ENCODE measurements around the gene PCCA. TPM values are rescaled to one million over a fixed set of nuclear protein-coding genes. Genes with fewer than 3 reads are reported as not detected.
"Not testable (repeated sequence)": the region's sequence is repeated elsewhere in the genome, so short reads cannot be mapped to it uniquely, and the experiment has no call there.

Gene PCCA
- total RNA-seq, 1 donor from 2014 or later: 15.7 TPM

DNA sequence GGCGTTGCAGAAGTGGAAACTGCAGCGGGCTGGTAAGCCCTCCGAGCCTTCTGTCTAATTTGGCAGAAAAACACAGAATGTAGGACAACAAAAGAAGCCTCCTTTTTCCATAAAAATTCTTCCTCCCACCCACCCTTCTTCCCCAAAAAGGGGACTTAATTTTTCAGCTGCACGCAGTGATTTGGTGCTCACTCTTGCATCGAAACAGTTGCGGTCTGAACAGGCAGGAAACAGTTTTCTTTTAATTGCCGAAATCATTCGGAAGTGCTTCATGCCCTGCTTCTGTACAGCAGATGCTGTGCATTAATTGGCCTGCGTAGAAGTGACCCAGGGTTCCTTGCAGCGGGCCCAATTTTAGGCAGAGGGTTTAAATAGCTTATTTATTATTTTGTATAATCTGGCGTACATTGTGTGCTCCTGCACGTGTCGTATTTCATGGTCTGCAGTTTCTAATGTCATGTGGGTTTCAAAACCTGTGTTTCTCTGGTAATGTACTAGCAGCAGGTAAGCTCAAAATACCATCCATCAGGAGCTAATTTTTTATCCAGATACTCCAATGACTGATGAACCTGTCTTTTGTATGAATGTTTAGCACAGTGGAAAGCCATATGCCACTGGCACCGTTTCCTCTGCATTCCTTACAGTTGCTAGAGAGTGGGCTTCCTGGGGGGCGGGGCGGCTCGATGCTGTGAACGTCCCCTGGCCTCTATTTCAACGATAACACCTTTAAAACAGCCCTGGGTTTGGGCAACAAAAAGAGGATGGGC lies 433.1 kb downstream of the PCCA start:
- intact Hi-C loops (cut with micrococcal nuclease): no loop called here

DNA sequence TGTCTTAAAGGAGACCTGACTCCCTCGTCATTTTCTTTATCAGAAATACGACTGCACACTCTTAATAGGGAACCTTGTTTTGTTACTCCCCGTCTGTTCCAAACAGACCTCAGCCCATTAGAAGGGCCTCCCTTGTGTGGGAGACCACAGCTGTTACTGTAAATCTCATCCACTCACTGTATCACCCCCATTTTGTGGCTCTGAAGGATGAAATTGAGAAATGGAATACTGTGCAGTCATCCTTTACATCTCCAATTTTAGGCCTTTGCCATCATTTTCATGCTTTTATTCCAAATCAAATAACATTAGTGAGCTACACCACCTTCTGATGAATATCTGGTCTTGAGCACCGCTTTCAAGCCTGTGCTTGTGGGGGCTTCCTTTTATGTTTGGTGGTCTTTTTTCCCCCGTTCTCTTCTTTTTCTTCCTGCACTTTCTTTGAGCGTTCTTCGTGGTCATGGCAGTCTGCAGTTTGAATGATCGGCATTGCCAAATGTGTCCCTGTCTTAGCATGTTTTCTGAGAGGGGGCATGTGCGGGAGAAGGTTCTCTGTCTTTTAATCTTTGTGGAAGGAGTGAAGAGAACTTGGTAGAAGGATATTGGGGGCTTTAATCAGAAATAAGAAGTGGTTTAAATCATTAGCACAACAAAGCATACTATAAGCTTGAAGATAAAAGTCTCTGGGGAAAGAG lies 433.9 kb downstream of the PCCA start:
- intact Hi-C loops (cut with micrococcal nuclease): no loop called here

DNA sequence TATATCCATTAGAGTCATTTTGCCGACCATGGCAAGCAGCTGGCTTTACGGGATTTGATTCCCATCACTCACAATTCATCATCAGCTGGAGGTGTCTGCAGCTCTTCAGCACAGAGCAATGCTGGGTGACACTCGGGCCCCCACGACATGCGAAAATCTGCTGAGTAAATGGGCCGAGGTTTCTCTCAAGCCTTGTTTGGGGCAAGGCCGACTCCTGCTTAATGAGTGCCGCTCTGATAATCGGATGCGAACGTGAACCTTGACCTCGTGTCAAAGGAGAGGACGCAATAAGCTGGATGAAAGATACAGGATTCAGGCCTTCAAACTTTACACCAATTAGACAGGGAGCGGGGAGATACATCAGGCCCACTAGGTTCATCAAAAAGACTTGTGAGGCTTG lies 434.5 kb downstream of the PCCA start:
- intact Hi-C loops (cut with micrococcal nuclease): no loop called here

DNA sequence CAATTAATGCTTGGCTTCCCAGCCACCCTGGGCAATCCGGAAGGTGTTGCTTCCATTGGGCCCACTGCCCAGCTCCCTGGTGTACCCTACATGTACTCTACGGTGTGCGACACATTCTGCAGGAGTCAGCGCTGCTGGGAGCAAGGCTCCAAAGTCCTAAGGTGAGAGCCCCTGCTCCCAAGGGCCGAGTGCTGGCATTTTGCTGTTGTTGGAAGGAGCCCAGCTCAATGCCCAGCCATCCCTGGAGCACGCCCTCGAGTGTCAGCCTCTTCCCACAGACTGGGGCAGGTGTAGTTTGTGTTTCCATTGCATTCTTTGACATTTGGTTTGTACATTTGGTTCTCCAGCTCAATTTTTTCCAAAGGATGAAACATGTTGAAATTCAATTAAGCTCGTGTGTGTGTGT lies 435.1 kb downstream of the PCCA start:
- intact Hi-C loops (cut with micrococcal nuclease): no loop called here

DNA sequence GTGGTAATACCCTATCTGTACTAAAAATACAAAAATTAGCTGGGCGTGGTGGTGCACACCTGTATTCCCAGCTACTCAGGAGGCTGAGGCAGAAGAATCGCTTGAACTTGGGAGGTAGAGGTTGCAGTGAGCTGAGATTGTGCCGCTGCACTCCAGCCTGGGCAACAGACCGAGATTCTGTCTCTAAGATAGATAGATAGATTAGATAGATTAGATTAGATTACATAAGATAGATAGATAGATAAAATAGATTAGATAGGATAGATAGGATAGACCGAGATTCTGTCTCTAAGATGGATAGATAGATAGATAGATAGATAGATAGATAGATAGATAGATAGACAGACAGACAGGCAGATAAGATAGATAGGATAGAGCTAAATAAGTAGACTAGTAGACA lies 435.8 kb downstream of the PCCA start:
- intact Hi-C loops (cut with micrococcal nuclease): not testable (repeated sequence)

DNA sequence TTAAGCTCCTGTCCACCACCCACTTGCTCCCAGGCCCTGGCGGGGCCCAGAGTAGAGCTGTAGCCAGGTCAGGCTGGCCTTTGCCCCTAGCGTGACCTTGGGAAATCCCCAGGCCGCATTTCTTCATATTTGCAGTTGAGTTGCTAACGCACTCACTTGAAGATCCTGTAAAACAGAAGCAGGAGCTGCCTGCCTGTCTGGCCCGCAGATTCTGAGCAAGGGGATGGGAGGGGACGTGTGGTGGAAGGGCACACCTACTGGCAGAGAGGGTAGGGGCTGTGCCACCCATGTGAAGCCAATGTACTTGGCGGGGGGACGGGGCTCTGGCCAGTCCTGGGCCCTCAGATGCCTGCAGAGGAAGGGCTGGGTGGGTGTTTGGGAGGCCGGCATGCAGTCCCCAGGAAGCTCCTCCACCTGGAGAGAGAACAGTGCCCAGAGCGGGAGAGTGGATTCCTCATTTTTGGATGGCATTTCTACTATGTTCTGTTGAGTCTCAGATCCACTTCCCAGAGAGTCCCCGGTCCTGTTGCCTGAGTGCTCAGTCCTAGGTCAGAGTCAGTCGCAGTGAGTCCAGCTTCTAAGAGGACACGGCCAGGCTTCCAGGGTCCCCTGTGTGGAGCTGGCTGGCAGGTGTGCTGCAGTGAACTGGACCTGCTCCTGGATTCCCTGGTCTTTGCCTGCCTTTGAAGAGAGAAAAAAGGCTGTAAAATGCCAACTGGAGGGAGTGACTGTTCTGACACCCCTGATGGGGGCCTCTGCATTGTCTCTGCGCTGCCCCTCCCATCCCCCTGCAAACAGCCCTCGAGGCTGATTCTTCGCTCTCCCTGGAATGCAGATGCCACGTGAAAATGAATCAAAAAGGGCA lies 436.8 kb downstream of the PCCA start:
- intact Hi-C loops (cut with micrococcal nuclease): no loop called here

DNA sequence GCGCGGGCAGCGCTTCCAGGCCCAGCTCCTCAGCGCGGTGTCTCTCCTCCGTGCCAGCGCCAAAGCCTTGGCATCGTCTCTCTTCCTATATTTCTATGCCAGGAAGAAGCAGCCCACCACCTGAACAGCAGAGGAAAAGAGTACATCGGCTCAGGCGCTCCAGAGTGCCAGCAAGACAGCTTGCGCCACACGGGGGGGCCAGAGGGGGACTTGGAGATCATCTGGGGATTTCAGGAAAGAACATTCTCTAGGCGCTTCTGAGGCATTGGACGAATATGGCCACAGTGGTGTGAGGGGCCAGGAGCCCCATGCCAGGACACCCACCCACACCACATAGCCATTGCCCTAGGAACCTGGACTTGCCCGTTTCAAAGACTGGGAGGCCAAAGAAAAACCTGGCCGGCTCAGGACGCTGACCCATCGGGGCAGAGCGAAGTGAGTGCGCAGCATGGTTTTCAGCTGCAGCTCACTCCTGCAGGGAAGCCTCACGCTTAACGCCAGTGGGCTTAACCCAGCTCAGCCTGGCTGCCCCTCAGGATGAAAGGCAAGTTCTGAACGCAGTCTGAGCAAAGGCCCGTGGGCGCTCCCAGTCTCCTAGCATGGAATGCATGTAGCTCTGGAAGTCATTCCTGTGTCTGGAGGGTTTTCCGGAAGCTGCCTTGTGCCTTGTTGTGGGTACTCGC lies 437.6 kb downstream of the PCCA start:
- intact Hi-C loops (cut with micrococcal nuclease): no loop called here

DNA sequence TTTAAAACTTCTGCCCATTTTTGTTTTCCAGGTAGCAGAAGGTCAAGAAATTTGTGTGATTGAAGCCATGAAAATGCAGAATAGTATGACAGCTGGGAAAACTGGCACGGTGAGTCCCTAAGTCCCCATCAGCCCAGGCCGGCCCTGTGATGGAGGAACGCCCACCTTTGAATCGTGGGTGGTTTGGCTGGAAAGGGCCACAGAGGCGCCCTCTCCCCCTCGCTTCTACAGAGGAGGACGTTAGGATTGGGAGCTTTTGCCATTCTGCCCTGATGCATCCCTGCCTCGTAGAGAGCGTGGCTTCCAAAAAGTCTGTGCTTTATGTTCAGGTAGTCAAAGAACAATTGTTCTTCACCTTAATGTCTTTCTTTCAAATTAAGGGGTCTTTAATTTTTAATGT lies 438.8 kb downstream of the PCCA start:
- intact Hi-C loops (cut with micrococcal nuclease): no loop called here

DNA sequence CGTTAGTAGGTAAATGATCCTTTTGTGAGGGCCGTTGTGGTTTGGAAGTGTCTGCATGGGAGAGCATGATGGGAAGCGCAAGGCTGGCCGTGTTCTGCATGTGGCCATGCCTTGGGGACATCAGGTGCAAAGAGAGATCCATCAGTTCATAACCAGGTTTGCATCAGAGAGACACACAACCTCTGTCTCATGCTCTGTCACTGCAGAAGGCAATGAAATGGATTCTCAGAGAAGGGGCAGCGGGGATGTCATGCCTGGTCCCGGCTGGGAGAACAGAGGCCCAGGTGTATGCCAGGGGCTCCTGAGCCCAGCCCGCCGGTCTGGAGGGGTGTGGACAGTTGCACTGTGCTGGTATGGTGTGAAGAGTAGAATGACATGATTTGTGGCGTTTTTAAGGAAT lies 439.5 kb downstream of the PCCA start:
- intact Hi-C loops (cut with micrococcal nuclease): no loop called here

DNA sequence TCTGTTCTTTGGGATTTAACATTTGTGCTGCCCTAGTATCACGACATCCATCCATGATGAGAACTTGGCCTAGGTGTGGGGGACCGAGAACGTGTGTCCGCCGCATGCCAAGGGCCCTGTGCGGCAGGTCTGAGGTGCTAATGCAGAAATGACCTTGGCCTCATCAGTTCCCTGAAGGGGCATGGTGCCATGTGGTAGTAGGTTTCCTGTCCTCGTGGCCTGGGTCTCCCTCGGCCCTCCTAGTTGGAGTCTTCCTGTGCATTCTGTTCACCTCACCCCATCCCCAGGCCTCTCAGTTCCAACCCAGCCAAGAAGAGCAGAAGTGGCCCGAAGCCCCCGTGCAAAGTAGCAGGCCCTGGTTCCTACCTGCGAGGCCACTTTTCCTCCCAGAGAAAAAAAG lies 439.9 kb downstream of the PCCA start:
- intact Hi-C loops (cut with micrococcal nuclease): no loop called here

DNA sequence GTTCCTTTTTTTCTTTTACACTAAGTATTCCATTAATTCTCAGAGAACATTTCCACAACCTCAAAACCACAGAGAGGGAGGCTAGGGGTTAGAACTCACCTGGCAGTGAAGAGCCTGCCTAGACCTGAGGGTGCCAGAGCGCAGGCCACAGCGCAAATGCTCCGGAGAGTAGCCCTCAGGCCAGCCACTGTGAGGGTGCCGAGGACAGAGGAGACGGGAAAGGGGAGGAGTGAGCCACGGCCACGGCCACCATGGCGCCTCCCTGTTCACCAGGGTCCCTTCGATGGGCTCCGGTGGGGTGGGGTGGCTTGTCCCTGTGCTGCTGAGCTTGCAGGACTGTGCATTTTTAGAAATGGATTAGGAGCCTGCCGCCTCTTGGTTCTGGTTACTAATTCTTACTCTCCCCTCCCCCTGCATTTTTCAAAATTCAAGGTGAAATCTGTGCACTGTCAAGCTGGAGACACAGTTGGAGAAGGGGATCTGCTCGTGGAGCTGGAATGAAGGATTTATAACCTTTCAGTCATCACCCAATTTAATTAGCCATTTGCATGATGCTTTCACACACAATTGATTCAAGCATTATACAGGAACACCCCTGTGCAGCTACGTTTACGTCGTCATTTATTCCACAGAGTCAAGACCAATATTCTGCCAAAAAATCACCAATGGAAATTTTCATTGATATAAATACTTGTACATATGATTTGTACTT lies 440.9 kb downstream of the PCCA start:
- intact Hi-C loops (cut with micrococcal nuclease): no loop called here

DNA sequence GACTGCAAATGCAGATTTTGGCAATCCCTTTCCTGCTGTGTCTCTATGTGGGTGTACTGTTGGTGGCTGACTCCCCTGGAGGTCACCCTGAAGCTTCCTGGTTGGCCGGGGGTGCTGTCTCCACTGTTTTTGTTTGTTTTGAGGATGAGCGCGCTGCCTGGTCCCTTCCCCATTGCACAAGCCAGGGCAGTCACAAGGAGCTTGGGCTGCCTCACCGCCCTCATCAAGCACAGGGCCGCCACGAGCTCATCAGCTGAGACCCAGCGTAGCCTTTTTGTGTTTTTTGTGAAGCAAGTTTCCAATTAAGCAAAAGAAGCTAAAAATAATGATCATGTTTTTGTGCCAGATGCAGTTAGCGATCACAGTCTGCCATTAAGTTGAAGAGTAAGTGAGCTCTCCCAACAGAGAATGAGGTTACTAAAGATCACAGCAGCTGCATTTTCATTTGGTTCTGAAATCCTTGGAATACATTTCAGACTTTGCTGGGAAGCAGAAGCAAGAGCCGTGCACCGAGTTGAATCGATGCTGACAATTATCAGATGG lies 441.8 kb downstream of the PCCA start:
- intact Hi-C loops (cut with micrococcal nuclease): no loop called here

DNA sequence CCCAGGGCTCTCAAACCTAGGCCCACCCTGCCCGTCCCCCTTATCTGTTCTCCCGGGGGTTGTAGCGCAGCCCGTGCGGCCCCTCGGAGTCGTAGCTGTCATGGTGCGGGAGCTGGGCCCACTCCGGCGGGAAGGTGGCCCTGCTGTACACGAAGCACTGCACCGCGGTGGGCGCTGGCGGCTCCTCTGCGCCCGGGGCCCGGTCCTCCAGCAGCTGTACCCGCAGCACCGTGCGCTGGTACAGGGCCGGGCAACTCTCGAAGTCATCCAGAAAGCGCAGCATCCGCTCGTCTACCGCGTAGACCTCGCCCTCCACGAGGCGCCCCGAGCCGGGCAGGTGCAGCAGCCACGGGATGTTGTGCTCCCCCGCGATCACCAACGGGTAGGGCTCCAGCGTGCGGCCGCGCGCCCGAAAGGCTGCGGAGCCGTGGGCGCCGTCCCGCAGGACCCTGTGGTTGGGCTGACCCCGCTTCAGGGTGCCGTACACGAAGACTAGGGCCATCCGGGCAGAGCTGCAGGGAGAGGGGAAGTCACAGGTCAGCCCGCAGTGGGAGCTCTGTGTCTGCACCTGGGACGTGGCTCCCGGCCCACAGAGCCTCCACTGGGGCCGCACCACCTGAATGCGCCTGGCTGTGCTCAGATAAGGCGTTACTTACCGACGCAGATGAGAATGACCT lies 443.3 kb downstream of the PCCA start:
- intact Hi-C loops (cut with micrococcal nuclease): no loop called here

DNA sequence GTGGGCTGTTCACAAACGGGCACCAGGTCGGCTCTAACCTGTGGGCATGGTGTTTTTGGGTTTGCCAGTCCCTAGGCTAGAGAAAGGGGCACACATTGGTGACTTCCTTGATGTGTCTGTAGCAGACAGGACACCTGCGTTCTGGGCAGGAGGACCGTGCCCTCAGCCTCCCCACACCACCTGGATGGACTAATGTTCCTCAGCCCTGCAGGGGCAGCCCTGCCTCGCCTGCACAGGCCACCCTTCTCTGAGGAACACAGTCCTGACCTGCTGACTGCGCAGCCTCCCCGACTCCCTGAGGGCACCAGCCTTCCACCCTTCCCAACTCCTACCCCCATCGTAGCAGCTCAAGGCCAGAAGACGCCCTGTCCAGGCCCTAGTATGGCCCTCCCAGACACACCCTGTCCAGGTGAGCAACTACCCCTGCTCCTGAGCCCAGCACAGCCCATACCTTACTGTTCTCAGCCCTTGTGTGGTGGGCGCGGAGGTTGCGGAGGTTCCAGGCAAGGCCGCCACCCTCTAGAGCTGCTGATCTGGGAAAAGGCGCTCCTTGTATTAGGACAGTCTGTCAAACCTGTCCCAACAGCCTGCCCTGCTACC lies 444.0 kb downstream of the PCCA start:
- intact Hi-C loops (cut with micrococcal nuclease): no loop called here

DNA sequence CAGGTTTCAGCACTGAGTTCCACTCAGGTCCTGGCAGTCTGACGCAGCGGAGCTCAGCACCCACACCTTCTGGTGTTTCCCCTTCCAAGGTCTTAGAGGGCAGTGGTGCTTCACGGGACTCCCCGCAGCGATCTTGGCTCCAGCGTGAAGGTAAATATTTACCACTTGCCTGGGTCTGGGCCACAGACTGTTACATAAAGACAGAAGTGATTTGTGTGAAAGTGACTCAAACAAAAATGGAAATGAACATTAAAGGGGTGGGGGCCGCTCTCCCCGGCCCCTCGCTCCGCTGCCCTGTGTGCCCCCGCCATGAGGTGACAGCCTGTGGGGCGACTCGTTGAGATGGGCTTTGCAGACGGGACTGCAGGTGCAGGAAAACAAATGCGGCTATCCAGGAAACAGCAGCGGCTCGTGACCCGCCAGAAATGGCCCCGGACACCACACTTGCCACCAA lies 444.7 kb downstream of the PCCA start:
- intact Hi-C loops (cut with micrococcal nuclease): no loop called here

DNA sequence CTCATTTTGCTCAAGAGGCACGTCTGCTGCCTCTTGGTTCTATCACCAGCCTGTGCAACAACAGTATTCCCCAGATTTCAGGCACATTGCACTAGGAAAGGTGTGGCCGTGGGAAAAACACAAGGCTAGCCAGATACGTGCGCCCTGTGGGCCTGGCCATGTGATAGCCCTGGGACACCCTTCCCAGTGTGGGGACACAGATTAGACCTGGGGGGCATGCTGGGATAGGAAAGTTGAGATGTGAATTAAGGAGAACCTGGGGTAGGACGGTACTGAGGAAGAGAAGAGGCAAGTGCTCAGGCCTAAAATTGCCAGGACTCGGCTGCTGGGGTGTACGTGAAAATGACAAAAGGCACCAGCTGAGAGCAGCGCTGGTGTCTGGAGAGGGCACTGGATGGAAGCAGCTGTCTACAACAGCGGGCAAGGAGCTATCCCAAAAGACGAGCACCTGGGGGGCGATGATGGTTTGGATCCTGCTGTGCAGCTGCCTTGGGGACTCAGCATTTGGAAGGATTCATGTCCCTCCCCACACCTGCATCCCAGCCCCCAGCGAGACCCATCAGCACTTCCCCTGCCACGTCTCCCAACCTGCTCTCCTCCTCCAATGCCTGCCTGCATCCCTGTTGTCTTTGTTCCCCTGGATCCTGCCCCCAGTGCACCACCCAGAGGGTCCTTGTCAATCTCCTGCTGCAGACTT lies 445.4 kb downstream of the PCCA start:
- intact Hi-C loops (cut with micrococcal nuclease): no loop called here

DNA sequence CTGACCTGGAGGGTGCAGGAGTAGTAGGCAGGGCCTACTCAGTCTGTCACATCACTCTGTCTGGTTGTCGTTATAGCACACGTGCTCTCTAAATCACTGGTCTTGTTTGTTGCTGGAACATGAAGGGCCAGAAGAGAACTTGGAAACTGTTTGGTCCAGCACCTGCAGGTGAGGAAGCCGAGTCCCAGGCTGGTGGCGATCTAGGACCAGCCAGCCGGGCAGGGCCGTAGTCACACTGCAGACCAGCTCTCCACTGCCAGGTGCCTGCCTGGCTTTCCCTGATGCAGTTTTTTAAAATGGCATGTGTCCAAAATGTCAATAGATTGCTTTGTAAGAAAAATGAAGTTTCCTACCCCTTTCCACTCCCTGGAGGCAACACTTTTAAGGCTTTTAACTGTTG lies 446.0 kb downstream of the PCCA start:
- intact Hi-C loops (cut with micrococcal nuclease): no loop called here

DNA sequence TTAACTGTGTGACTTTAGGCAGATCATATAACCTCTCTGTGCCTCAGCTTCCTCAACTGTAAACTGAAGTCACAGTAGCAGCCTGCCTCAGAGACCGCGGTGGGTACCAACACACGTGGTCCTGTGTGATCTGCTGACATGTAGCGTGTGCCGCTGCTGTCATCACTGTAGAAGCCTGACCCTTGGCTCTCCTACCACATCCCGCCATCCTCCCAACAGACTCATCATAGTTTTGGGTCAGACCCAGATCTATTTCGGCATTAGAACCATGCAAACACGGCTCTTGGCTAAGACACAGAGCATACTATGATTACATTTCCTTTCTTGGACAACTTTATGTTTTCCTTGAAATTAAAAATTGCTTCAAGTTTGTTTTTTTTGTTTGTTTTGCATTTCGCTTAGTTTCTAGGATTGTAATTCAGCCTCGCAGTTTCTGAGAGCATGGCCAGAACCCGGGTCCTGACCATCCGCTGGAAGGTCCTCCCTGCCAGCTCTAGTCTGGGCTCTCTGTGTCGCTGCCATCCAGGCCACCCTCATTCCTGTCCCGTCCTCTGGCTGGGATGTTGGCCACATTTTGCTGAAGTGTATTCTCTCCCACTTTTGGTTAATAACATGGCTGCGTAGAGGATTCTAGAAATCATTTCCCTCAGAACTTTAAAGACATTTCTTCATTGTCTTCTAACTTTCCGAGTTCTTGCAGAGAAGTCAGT lies 446.7 kb downstream of the PCCA start:
- intact Hi-C loops (cut with micrococcal nuclease): no loop called here
